HG02852 (cell line): ENCODE results near the gene VPS11.
"Not testable (repeated sequence)": the region's sequence is repeated elsewhere in the genome, so short reads cannot be mapped to it uniquely, and the experiment has no call there.

ENCODE experiments used
- ATAC-seq: cut with Tn5 transposase; IDR thresholded peaks from one replicate; pipeline ENCODE4 v1.9.1; 2021; ENCODE audit warnings: mild to moderate bottlenecking, moderate library complexity; ENCODE audit not compliant: unreplicated experiment

The VPS11 gene

GRCh38 chr11:119101759-119102423, 34.3 kb downstream of the VPS11 start, which contains the start of gene DPAGT1:
DPAGT1 (minus strand) TSS chr11:119101853; CDS start chr11:119101655, 198 bp downstream.
- ATAC-seq = peak; percentile 80

DNA sequence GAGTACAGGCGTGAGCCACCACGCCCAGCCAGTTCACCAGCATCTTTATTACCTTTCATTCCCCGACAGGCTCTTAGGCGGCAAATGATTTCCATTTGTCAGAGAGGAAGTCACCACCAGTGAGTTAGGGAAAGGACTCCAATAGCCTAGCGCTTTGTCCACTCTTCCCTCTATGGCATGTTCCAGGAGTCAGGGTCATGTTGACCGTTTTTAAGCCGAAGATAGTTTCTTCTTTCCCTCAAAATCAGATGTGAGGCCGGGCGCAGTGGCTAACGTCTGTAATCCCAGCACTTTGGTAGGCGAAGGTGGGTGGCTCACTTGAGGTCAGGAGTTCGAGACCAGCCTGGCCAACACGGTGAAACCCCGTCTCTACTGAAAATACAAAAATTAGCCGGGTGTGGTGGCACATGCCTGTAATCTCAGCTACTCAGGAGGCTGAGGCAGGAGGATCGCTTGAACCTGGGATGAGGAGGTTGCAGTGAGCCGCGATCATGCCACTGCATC, 35.6 kb downstream of the VPS11 start:
- not testable (repeated sequence) for ATAC-seq

- no peak for ATAC-seq
These were observed 36.2 kb downstream of the VPS11 start for GRCh38 chr11:119103793-119104192.

GRCh38 chr11:119106564-119107537, 39.2 kb downstream of the VPS11 start, which contains the start of gene C2CD2L:
C2CD2L (plus strand) TSS chr11:119107344; CDS start chr11:119107742, 398 bp downstream.
- ATAC-seq = peak; percentile 82

DNA sequence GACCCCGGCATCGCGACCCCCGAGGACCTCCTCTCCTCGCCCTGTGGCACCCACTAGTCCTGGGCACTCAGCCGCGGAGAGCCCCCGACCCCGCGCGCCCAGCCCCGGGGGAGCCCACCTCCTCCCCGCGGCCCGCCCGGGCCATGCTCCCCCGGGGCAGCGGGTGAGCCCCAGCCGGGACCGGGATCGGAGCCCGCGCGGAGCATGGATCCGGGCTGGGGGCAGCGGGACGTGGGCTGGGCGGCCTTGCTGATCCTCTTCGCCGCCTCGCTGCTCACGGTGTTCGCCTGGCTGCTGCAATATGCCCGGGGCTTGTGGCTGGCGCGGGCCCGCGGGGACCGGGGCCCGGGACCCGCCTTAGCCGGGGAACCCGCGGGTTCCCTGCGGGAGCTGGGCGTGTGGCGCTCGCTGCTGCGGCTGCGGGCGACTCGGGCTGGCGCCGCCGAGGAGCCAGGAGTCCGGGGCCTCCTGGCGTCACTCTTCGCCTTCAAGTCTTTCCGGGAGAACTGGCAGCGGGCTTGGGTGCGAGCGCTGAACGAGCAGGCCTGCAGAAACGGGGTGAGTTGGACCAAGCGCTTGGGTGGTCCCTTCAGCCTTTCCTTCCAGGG, 40.0 kb downstream of the VPS11 start:
- peak; percentile 36 for ATAC-seq

GRCh38 chr11:119108146-119108856, 40.7 kb downstream of the VPS11 start:
- ATAC-seq = no peak

DNA sequence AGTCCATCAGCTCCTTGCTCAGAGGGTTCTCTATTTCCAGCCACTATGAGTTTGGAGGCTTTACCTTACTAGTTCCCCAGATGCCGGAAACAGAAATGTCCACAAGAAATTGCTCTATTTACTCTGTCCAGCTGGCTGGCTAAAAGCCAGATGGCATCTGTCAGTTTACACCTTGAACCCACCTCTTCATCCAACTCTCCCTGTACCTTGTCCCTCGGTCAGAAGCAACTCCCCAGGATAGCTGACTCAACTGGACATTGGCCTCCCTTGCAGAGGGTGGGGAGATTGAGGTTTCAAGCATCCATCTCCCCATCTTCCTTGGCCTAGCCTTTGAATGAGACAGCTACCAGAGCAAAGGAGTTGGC, 41.2 kb downstream of the VPS11 start:
- no peak for ATAC-seq

DNA sequence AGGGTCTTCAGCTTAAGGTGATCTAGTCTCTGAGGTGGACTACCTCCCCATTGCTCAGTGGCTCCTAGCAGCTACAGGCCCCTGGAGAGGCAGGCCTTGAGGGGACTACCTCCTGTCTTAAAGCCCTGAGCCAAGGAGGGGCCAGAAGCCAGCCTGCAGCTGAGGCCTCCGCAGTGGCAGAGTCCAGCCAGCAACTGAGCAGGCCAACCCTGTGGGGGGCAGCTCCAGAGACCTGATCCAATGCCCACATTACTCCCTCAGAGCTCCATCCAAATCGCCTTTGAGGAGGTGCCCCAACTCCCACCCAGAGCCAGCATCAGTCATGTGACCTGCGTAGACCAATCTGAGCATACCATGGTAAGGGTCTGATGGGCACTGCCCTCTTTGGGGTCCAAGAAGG, 42.2 kb downstream of the VPS11 start:
- no peak for ATAC-seq

DNA sequence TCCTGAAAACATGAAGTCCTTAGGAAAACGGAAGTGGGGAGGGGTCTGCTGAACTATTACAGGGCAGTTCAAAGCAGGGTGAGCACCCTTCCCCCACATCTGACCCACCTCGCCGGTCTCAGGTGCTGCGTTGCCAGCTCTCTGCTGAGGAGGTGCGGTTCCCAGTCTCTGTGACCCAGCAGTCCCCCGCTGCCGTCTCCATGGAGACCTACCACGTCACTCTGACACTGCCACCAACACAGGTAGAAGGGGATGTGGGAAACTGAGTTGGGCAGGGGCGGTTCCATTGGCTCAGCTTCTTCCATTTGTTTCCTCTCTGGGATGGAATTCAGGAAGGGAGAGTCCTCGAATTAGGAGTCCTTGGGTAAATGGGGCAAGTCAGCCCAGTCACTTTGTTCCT, 42.8 kb downstream of the VPS11 start:
- ATAC-seq = no peak

DNA sequence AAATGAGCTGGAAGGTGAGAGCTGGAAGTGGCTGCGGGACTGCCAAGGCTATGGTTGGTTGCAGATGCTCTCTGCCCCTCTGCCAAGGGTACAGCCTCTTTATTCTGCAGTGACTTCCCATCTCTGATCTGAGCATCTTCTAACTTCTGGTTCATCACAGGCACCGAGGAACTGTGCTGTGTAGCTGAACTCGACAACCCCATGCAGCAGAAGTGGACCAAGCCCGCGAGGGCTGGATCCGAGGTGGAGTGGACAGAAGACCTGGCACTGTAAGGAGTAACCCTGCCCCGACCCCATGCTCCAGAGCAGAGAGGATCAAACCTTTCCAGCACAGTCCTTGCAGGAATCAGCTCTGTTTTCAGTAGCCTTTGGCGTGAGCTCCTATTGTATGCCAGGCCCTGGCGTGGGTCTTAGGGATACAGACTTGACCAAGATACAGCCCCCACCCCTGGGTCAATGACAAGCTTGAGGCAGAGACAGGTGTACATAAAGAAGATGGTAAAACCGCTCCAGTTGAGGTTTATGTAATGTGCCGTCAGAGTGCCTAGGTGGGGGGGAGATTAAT, 43.8 kb downstream of the VPS11 start:
- no peak for ATAC-seq

- ATAC-seq = no peak
These were observed 44.8 kb downstream of the VPS11 start for GRCh38 chr11:119112314-119113020.

DNA sequence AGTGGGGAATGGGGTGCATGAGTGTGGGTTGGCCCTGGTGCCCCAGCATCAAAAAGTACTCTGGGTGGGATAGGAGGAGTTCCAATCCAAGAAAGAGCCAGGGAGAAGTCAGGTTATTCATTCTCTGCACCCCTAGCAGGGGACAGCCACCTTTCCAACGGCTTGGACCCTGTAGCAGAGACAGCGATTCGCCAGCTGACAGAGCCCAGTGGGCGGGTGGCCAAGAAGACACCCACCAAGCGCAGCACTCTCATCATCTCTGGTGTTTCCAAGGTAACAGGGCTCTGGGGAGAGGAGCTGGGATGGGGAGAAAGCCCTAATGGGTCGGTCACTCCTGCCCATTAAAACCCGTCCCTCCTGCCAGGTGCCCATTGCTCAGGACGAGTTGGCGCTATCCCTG, 46.1 kb downstream of the VPS11 start:
- ATAC-seq = no peak

DNA sequence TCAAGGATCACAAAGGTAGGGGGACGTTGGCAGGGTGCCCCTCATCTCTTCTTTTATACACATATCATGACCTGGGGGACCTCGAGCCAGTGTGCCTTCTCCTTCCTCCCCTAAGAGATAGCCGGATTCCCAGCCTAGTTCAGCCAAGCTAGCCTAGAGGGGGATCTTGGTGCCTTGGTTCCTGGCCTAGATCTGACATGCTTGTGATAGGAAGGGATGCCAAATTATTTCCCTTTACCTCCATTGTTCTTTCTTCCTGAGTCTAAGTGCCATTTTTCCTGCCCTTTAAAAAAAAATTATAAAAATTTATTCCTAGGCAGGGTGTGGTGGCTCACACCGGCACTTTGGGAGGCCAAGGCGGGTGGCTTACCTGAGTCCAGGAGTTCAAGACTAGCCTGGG, 46.7 kb downstream of the VPS11 start:
- no peak for ATAC-seq

DNA sequence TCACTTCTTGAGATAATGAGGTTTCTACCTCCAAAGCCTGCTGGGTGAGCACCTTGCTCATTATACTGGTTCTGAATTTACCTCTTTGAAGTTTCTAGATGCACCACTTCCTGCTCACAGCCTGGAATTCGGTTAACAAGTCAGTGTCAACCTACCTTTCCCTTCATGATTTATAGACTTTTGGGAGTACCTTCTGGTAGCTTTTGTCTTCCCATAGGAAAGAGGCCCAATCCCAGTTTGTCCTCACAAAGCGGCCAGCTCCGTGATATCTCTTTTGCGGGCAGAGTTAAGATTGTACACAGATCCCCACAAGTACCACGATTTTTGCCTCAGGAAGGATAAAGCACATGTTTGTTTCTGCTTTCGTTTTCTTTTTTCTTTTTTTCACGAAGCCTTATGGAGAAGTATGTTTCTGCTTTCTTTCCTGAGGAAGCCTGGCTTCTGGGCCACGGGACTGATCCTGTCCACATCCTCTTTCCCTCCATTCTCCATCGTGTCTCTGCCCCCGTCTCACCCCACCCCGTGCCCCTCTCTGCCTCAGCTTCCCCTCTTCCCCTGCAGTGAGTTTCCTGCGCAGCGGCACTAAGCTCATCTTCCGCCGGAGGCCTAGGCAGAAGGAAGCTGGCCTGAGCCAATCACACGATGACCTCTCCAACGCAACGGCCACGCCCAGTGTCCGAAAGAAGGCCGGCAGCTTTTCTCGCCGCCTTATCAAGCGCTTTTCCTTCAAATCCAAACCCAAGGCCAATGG, 48.0 kb downstream of the VPS11 start:
- ATAC-seq = no peak

DNA sequence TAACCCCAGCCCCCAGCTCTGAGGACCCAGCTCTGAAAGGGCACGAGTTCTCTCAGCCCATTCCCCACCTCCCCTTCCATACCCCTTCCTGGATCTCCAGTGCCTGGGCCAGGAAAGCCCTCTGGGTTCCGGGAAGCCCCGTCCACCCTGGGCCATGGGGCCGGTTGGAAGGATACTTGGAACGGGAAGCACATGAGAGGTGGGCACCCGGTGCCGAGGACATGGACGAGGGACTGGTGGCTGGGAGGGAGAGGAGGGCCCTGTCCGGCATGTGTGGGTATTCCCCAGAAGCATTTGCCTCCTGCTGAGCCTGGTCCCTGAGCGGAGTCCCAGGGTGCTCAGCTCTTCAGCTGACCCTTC, 48.6 kb downstream of the VPS11 start:
- no peak for ATAC-seq

DNA sequence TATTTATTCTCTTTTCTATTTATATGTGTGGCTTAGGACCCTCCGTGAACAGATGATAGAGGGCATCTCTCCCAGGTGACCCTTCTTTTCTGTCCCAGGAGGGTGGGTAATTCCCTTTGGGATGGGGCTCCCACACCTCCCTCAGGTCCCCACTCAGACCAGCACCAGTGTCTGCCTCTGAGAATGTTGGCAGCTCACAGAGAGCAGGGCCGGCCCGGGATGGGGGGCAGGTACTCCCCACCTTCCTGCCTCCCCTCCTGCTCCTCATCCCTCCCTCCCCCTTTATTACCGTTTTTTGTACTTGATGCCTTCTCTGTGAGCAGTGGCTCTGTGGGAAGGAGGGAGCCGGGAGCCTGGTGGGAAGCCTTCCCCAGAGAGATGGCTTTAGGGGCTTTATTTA, 49.0 kb downstream of the VPS11 start:
- no peak for ATAC-seq

DNA sequence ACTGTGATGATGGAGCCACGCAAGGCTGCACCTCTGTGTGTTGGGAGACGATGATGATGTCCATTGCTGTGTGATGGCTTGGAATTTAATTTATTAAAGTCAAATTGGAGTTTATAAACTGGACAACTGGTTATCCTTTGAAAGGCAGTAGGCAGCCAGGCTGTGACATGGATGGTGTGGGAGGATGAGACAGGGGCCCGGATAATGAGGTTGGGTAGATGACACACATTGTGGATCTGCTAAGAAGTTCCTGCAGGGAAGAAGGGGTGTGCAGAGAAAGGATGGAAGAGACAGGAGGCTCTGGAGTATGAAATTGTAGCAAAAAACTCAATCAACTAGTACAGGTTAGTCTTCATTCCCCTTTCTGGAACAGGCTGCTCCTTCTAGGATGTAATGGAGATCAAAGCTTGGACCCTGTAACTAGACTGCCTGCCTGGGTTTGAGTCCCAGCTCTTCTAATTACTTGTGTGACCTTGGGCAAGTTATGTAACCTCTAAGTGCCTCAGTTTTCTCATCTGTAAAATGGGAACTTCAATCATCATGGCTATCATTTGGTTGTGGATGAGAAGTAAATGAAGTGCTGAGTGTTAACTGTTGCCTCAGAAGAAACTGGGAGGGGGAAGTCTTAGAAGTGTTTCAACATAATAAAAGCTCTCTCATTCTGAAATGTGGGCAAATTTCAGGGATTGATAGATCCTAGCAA, 49.5 kb downstream of the VPS11 start:
- no peak for ATAC-seq

DNA sequence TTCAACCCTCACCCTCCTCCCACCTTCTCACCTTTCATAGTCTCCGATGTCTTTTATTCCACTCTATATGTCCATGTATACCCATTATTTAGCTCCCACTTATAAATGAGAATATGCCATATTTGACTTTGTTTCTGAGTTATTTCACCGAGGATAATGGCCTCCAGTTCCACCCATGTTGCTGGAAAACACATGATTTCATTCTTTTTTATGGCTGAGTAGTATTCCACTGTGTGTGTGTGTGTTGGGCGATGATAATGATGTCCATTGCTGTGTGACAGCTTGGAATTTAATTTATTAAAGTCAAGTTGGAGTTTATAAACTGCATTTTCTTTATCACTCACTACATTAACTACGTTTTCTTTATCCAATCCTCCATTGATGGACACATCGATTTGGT, 50.6 kb downstream of the VPS11 start:
- ATAC-seq = no peak

- ATAC-seq = no peak
These were observed 51.3 kb downstream of the VPS11 start for GRCh38 chr11:119118946-119119345.
